Measurements from ENCODE around the gene EID3.

The EID3 gene

DNA sequence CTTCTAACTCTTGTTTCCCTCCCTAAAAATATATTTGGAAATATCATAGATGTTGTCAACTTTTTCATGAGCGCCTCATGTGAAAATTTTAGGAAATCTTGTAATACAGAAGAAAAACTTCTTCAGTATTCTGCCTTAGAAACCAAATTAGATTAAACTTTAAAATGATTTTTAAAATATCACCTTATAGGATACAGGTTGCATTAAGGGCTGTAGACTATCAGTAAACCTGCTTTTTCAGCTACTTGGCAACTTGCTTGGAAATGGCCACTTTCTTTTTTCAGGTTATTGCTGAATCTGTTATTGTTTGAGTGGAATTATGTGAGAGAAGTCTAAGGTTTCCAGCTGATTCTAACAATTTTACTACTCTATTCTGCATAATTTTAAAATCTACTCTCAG lies 9.1 kb downstream of the EID3 start:
- no peaks in the 10 kb centered on the region for H3K27me3 ChIP-seq (ENCODE audit: insufficient read depth, low read depth)
- no peak overlapping the region for H3K4me3 ChIP-seq (IDR thresholded peaks at IDR 0.05; ENCODE audit: insufficient read depth, low read depth, low read length)
- H3K79me2 ChIP-seq (ENCODE audit: insufficient read depth, low read depth): peaks cover 46% of the 10 kb centered on the region
- TF ChIP-seq, protein P1, sequence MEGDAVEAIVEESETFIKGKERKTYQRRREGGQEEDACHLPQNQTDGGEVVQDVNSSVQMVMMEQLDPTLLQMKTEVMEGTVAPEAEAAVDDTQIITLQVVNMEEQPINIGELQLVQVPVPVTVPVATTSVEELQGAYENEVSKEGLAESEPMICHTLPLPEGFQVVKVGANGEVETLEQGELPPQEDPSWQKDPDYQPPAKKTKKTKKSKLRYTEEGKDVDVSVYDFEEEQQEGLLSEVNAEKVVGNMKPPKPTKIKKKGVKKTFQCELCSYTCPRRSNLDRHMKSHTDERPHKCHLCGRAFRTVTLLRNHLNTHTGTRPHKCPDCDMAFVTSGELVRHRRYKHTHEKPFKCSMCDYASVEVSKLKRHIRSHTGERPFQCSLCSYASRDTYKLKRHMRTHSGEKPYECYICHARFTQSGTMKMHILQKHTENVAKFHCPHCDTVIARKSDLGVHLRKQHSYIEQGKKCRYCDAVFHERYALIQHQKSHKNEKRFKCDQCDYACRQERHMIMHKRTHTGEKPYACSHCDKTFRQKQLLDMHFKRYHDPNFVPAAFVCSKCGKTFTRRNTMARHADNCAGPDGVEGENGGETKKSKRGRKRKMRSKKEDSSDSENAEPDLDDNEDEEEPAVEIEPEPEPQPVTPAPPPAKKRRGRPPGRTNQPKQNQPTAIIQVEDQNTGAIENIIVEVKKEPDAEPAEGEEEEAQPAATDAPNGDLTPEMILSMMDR (conservative IDR thresholded peaks at IDR 0.05; ENCODE audit: low read depth, low read length): no peak
- no peaks in the 10 kb centered on the region for H3K4me1 ChIP-seq (ENCODE audit: low read depth, poor library complexity, severe bottlenecking)
- 0 out of 2 replicates have a peak, but pooled peaks cover 3% of the 10 kb centered on the region for H4K20me1 ChIP-seq (ENCODE audit: insufficient read depth)
- no peak overlapping the region for H3K9ac ChIP-seq
- no peak overlapping the region for H3K4me2 ChIP-seq
- H3K27ac ChIP-seq: no peak overlapping the region
- H2AFZ ChIP-seq (ENCODE audit: low read depth): no peak overlapping the region
- peaks cover 3% of the 10 kb centered on the region for H3K36me3 ChIP-seq (ENCODE audit: insufficient read depth)

DNA sequence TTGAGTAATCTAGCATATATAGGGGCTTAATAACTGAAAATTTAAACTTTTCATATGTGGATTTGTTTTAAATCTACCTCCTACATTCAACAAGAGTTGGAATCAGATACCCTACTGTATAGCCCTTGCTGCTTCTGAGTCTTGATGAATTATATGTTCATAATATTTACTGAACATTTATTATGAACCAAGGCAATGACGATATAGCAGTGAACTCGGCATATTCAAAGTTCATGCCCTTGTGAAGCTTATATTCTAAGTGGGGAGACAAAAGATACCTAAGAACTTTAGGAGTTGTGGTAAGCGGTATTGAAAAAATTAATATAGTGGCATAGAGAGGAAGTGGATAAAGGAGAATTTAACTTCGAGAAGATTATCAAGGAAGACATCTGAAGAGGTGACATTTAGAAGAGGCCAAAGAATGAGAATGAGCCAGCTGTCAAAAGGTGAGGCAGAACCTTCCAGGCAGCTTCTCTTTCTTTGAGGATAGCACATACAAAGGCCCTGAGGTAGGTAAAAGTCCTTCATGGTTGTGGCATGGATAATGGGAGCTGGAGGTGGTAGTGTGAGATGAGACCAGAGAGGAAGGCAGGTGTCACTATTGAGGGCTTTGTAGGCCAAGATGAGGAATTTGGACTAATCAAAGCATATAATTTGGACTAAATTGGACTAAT lies 10.2 kb downstream of the EID3 start:
- TF ChIP-seq, protein P1 (conservative IDR thresholded peaks at IDR 0.05; ENCODE audit: low read depth, low read length): no peak
- Histone ChIP-seq H3K4me3 (IDR thresholded peaks at IDR 0.05; ENCODE audit: insufficient read depth, low read depth, low read length) (no peak overlapping the region), H3K27me3 (ENCODE audit: insufficient read depth, low read depth) (no peaks in the 10 kb centered on the region), H3K4me1 (ENCODE audit: low read depth, poor library complexity, severe bottlenecking) (no peaks in the 10 kb centered on the region), H3K36me3 (ENCODE audit: insufficient read depth) (peaks cover 4% of the 10 kb centered on the region), H4K20me1 (ENCODE audit: insufficient read depth) (0 out of 2 replicates have a peak, but pooled peaks cover 3% of the 10 kb centered on the region), H2AFZ (ENCODE audit: low read depth) (no peak overlapping the region), H3K4me2 (no peak overlapping the region), H3K9ac (no peak overlapping the region), H3K79me2 (ENCODE audit: insufficient read depth, low read depth) (peaks cover 37% of the 10 kb centered on the region), H3K27ac (no peak overlapping the region)

DNA sequence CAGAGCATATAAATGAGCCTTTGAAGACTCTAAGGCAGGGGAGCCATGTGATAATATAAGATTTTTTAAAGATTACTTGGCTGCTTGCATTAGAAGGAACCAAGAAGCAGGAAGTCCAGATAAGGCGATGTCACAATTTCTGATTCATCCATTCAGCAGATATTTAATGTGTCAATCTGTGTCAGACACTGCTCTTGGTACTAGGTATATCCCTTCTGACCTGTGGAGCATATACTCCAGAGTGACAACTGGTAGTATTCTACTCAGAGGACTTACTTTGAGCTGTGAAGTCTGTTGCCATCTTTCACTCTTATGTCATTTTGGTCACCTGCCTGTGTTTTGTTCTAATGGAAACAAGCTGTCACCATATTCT lies 10.7 kb downstream of the EID3 start:
- no peaks in the 10 kb centered on the region for H3K27me3 ChIP-seq (ENCODE audit: insufficient read depth, low read depth)
- H3K4me3 ChIP-seq (IDR thresholded peaks at IDR 0.05; ENCODE audit: insufficient read depth, low read depth, low read length): no peak overlapping the region
- H3K36me3 ChIP-seq (ENCODE audit: insufficient read depth): peaks cover 9% of the 10 kb centered on the region
- H2AFZ ChIP-seq (ENCODE audit: low read depth): no peak overlapping the region
- no peak overlapping the region for H3K27ac ChIP-seq
- H3K79me2 ChIP-seq (ENCODE audit: insufficient read depth, low read depth): peaks cover 32% of the 10 kb centered on the region
- TF ChIP-seq, protein P1 (conservative IDR thresholded peaks at IDR 0.05; ENCODE audit: low read depth, low read length): no peak
- 0 out of 2 replicates have a peak, but pooled peaks cover 3% of the 10 kb centered on the region for H4K20me1 ChIP-seq (ENCODE audit: insufficient read depth)
- no peak overlapping the region for H3K9ac ChIP-seq
- H3K4me1 ChIP-seq (ENCODE audit: low read depth, poor library complexity, severe bottlenecking): no peaks in the 10 kb centered on the region
- H3K4me2 ChIP-seq: no peak overlapping the region

DNA sequence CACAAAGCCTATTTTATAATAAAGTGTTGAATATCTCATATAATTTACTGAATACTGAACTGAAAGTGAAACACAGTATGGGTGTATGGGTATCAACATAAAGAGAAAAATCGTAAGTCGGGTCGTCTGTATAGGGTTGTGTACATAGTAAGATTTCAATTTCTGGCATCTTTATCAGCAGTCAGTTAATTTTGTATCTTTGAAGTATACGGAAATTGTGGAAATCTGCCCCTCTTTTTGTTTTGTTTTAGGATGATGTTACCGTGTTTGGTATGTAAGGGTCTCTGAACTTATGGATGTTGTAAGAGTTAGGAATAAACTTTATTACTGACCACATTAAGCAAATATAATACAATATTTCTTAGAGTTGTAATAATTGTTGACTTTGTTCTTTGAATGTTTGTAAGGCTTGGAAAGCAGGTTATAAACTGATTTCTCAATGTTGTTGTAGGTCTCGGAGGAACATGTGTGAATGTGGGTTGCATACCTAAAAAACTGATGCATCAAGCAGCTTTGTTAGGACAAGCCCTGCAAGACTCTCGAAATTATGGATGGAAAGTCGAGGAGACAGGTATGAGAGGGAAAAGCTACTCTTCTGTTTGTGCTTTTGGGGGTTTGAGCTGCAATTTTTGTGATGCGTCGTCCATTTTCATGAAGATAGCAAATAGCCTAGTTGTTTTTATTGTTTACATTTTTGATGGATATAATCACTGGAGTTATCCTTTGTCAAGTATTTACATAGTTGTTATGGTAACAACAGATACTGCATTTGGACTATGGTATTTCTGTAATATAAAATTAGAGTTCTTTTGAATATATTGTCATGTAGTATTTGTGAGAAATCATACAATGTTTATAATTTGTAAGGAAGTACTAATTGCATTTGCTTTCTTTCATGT lies 12.0 kb downstream of the EID3 start:
- Histone ChIP-seq H3K36me3 (ENCODE audit: insufficient read depth) (peaks cover 14% of the 10 kb centered on the region), H3K27ac (no peak overlapping the region), H3K27me3 (ENCODE audit: insufficient read depth, low read depth) (no peaks in the 10 kb centered on the region), H3K4me1 (ENCODE audit: low read depth, poor library complexity, severe bottlenecking) (no peaks in the 10 kb centered on the region), H2AFZ (ENCODE audit: low read depth) (no peak overlapping the region), H3K4me3 (IDR thresholded peaks at IDR 0.05; ENCODE audit: insufficient read depth, low read depth, low read length) (no peak overlapping the region), H3K9ac (no peak overlapping the region), H3K4me2 (no peak overlapping the region), H3K79me2 (ENCODE audit: insufficient read depth, low read depth) (peaks cover 20% of the 10 kb centered on the region; the same call in 1 of the 2 replicates), H4K20me1 (ENCODE audit: insufficient read depth) (0 out of 2 replicates have a peak, but pooled peaks cover 3% of the 10 kb centered on the region)
- TF ChIP-seq, protein P1 (conservative IDR thresholded peaks at IDR 0.05; ENCODE audit: low read depth, low read length): no peak

Measured in KMS-11 (cell line).